Caco-2 (cell line): ENCODE measurements around the gene HOXB6. TPM values are rescaled to one million over a fixed set of nuclear protein-coding genes. Genes with fewer than 3 reads are reported as not detected.

Experiments used
- BruUV-seq: library from RNA; stranded (reverse); fragments of 400-500 nt; replicated peaks from 2 replicates; lab custom pipeline; 2021; lab: Mats Ljungman, UMichigan
- CTCF ChIA-PET: fragments of 300-600 bp; sonication (Branson Sonifier 250); formaldehyde crosslinking; loops from one replicate; lab custom pipeline; 2022; ENCODE audit warnings: antibody characterized with exemption; lab: Charles Lee
- POLR2A ChIA-PET: fragments of 300-600 bp; sonication (Branson Sonifier 250); formaldehyde crosslinking; loops from one replicate; lab custom pipeline; 2022; ENCODE audit warnings: antibody characterized with exemption; lab: Charles Lee
- DNase-seq, 2 experiments: peaks; one replicate each; pipeline versions ENCODE4 v3.0.0 to v3.0.0-alpha.2; 2020 to 2022
- H3K27me3 ChIP-seq: replicated peaks from 2 replicates; pipeline ENCODE4 v1.6.0; 2011; ENCODE audit warnings: low read length; ENCODE audit not compliant: control insufficient read depth, insufficient read depth
- H3K36me3 ChIP-seq: 2 replicates; pipeline ENCODE4 v1.5.1; 2011; ENCODE audit warnings: low read length; ENCODE audit not compliant: control insufficient read depth, insufficient read depth
- H3K4me1 ChIP-seq: fragments of 250-450 bp; sonication (Bioruptor Pico); 2 replicates; pipeline ENCODE4 v1.5.1; 2020; ENCODE audit warnings: mild to moderate bottlenecking
- H3K4me3 ChIP-seq: 2 replicates; pipeline ENCODE4 v1.5.1; 2011; ENCODE audit warnings: low read depth, mild to moderate bottlenecking, control low read depth, low read length
- H3K9me3 ChIP-seq: fragments of 250-450 bp; sonication (Bioruptor Pico); 2 replicates; pipeline ENCODE4 v1.5.1; 2020; ENCODE audit warnings: mild to moderate bottlenecking, moderate library complexity
- H3K27ac Mint-ChIP-seq: one replicate; pipeline ENCODE4 v1.8.0; 2022; ENCODE audit warnings: mixed read lengths; ENCODE audit not compliant: unreplicated experiment
- H3K27me3 Mint-ChIP-seq: one replicate; pipeline ENCODE4 v1.8.0; 2022; ENCODE audit warnings: mixed read lengths; ENCODE audit not compliant: insufficient read depth, unreplicated experiment
- H3K36me3 Mint-ChIP-seq: one replicate; pipeline ENCODE4 v1.8.0; 2022; ENCODE audit warnings: mild to moderate bottlenecking, mixed read lengths; ENCODE audit not compliant: insufficient read depth, unreplicated experiment
- H3K4me1 Mint-ChIP-seq: one replicate; pipeline ENCODE4 v1.8.0; 2022; ENCODE audit warnings: low read depth, mixed read lengths; ENCODE audit not compliant: unreplicated experiment
- H3K4me3 Mint-ChIP-seq: one replicate; pipeline ENCODE4 v1.8.0; 2022; ENCODE audit warnings: mild to moderate bottlenecking, moderate library complexity, mixed read lengths; ENCODE audit not compliant: unreplicated experiment
- H3K9me3 Mint-ChIP-seq: one replicate; pipeline ENCODE4 v1.8.0; 2022; ENCODE audit warnings: mixed read lengths; ENCODE audit not compliant: unreplicated experiment
- intact Hi-C: fragments of 100-400 bp; cut with micrococcal nuclease; formaldehyde crosslinking; loops from one replicate; pipeline ENCODE4 v1.10.0; 2022; ENCODE audit not compliant: unreplicated experiment
- total RNA-seq: library from RNA; stranded (reverse); gene quantifications from 2 replicates; pipeline ENCODE4 v1.2.3, GENCODE V29; 2022
- TF ChIP-seq, protein P1 (sequence below), 2 experiments: fragments of 200-600 bp in 1 of 2; IDR thresholded peaks; 1 replicate in 1 of 2; 2 replicates in 1 of 2; pipeline versions ENCODE4 v1.5.1 to v1.8.0; 2011 to 2022; ENCODE audit warnings: antibody characterized with exemption in 1 of 2, control low read depth in 1 of 2, inconsistent platforms in 1 of 2, low read depth in 1 of 2, low read length in 1 of 2, mild to moderate bottlenecking in 1 of 2, moderate library complexity in 1 of 2; ENCODE audit not compliant: insufficient read depth in 1 of 2, severe bottlenecking in 1 of 2, unreplicated experiment in 1 of 2

The HOXB6 gene
- total RNA-seq, 1 experiment from 2014 or later = 1.9 TPM

DNA sequence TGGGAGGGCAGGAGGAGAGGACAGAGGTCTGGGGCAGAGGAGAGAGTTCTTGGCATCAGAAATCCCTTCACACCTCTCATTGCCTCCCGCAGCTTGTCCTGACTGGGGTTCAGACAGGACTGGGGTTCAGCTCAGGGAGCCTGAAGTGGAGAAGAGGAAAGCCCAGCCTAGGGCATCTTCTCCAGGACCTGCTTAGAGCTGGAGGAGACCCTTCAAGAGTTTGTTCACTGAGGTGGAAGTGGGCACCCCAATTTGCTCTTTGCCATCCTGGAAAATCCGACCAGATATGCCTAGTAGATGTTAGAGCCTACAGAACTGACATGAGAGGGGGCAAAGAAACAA, 16.7 kb downstream of the HOXB6 start:
- Mint-ChIP-seq H3K4me1 (peaks cover 22% of the 10 kb centered on the region), H3K36me3 (no peaks in the 10 kb centered on the region), H3K27me3 (peaks cover 37% of the 10 kb centered on the region), H3K4me3 (no peak overlapping the region), H3K9me3 (no peaks in the 10 kb centered on the region), H3K27ac (no peak overlapping the region)
- DNase-seq = no peak
- intact Hi-C loops = no loop called here
- H3K4me3 ChIP-seq = no peak overlapping the region
- H3K27me3 ChIP-seq = peaks cover 12% of the 10 kb centered on the region
- ChIA-PET POLR2A (no interaction called here), CTCF (interaction anchor here (0.7 to 2.8 kb wide), 8 partner anchors 8 to 252 kb away, joined by 3 to 13 read pairs (median 4); no protein-coding TSS in a partner anchor)
- TF ChIP-seq, protein P1, sequence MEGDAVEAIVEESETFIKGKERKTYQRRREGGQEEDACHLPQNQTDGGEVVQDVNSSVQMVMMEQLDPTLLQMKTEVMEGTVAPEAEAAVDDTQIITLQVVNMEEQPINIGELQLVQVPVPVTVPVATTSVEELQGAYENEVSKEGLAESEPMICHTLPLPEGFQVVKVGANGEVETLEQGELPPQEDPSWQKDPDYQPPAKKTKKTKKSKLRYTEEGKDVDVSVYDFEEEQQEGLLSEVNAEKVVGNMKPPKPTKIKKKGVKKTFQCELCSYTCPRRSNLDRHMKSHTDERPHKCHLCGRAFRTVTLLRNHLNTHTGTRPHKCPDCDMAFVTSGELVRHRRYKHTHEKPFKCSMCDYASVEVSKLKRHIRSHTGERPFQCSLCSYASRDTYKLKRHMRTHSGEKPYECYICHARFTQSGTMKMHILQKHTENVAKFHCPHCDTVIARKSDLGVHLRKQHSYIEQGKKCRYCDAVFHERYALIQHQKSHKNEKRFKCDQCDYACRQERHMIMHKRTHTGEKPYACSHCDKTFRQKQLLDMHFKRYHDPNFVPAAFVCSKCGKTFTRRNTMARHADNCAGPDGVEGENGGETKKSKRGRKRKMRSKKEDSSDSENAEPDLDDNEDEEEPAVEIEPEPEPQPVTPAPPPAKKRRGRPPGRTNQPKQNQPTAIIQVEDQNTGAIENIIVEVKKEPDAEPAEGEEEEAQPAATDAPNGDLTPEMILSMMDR (IDR thresholded peaks at IDR 0.05; ENCODE audit: insufficient read depth in 1 of 2, low read depth in 1 of 2, low read length in 1 of 2, severe bottlenecking in 1 of 2, unreplicated experiment in 1 of 2) = no peak
- H3K36me3 ChIP-seq = no peaks in the 10 kb centered on the region
- no TSS peak for BruUV-seq
- no peaks in the 10 kb centered on the region for H3K9me3 ChIP-seq
- peaks cover 21% of the 10 kb centered on the region for H3K4me1 ChIP-seq

DNA sequence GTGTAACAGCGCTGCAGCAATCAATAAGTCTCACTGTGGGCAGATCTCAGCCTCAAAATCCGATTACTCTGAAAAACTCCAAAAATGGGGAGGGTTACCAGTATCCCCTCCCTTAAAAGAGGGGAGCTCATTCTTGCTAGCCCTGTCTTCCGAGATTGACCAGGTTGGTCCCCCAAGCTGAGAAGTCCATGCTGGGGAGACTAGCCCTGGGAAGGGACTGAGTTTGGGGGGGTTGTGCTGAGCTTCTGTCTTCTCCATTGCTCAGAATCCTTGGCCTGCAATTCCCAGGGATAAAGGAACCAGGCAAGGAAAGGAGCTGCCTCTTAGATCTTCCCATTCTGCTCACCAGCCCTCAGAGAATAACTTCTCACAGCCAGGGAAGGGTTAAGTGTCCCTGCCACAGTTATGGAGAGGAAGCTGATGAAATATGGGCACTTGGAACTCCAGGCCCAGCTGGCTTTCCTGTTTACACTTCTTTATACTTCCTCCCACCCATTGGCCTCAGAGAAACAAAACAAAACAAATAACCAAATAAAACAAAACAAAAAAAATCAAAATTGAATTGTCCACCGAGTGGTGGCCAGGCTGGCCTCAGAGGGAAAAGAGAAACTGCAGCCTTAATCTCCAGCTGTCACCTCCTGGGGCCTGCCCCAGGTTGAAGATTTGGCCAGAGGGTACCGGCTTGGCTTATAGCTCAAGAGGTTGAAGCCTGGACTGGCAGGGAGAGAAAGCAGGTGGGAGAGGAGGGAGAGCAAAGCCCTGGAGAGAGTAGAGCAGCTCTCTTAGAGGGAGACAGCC, 17.3 kb downstream of the HOXB6 start:
- H3K9me3 ChIP-seq = no peaks in the 10 kb centered on the region
- peaks cover 12% of the 10 kb centered on the region for H3K27me3 ChIP-seq
- CTCF ChIA-PET = interaction anchor here (0.6 to 2.8 kb wide), 9 partner anchors 9 to 252 kb away, joined by 3 to 13 read pairs (median 3); no protein-coding TSS in a partner anchor
- intact Hi-C loops = no loop called here
- no peaks in the 10 kb centered on the region for H3K36me3 Mint-ChIP-seq
- H3K4me1 ChIP-seq = peaks cover 21% of the 10 kb centered on the region
- H3K9me3 Mint-ChIP-seq = no peaks in the 10 kb centered on the region
- no peak for DNase-seq
- BruUV-seq = no TSS peak
- no peak overlapping the region for H3K4me3 ChIP-seq
- H3K4me3 Mint-ChIP-seq = no peak overlapping the region
- H3K36me3 ChIP-seq = no peaks in the 10 kb centered on the region
- H3K27me3 Mint-ChIP-seq = peaks cover 37% of the 10 kb centered on the region
- no peak overlapping the region for H3K27ac Mint-ChIP-seq
- POLR2A ChIA-PET = no interaction called here
- peaks cover 22% of the 10 kb centered on the region for H3K4me1 Mint-ChIP-seq
- TF ChIP-seq, protein P1 (IDR thresholded peaks at IDR 0.05; ENCODE audit: insufficient read depth in 1 of 2, low read depth in 1 of 2, low read length in 1 of 2, severe bottlenecking in 1 of 2, unreplicated experiment in 1 of 2) = no peak

DNA sequence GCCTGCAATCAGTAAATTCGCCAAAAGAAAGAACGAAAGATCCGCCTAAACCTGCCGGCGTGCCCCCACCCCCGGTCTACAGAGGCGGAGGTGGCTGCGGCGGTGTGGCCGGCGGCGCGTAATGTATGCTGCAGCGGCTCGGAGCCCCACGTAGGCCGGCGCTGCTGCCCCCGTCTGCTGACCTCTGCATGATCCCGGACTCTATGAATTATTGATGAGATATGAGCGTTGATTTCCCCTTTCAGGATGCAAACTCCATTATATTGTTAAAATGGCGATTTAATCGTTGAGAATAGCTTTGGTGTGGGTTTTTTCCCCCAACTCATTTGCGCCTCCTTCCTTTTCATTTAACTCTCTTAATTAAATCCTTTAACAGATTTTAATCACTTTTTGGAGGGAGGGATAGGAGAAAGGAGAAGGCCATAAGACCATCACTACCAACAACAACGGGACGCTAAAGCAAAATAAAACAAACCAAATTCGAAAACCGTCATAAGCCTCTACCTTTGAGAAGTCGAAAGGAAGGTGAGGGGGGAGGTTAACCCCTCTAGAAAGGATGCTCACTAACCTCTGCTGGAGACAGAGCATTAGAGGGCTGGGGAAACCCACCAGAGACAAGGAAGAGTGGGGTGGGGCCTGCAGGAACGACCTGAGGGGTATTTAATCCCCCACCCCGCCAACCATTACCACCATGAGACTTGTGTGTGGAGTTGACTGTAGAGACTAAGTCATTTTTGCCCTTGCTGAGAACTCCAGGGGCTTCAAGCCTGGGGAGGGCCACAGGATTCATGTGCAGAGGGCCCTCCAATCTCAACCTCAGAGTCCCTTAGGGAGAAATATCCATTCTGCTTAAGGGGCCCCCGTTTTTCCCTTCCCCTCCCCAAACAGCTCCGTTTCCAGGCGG, 18.2 kb downstream of the HOXB6 start:
- H3K36me3 ChIP-seq = no peaks in the 10 kb centered on the region
- ChIA-PET CTCF (interaction anchor here (0.6 to 2.8 kb wide), 4 partner anchors 15 to 86 kb away, joined by 3 to 13 read pairs (median 6); no protein-coding TSS in a partner anchor), POLR2A (no interaction called here)
- TF ChIP-seq, protein P1 (IDR thresholded peaks at IDR 0.05; ENCODE audit: insufficient read depth in 1 of 2, low read depth in 1 of 2, low read length in 1 of 2, severe bottlenecking in 1 of 2, unreplicated experiment in 1 of 2) = no peak
- intact Hi-C loops = no loop called here
- H3K9me3 Mint-ChIP-seq = no peaks in the 10 kb centered on the region
- no peak overlapping the region for H3K27ac Mint-ChIP-seq
- H3K4me3 ChIP-seq = no peak overlapping the region
- H3K27me3 ChIP-seq = peaks cover 12% of the 10 kb centered on the region
- H3K4me3 Mint-ChIP-seq = no peak overlapping the region
- H3K9me3 ChIP-seq = no peaks in the 10 kb centered on the region
- peaks cover 37% of the 10 kb centered on the region for H3K27me3 Mint-ChIP-seq
- H3K36me3 Mint-ChIP-seq = no peaks in the 10 kb centered on the region
- DNase-seq = no peak
- H3K4me1 Mint-ChIP-seq = peaks cover 22% of the 10 kb centered on the region
- BruUV-seq = no TSS peak
- peaks cover 21% of the 10 kb centered on the region for H3K4me1 ChIP-seq
